LNCaP clone FGC (cell line): ENCODE results near the gene OVCH2.

ENCODE experiments used
- DNase-seq: peaks from one replicate; pipeline ENCODE4 v3.0.0-alpha.2; 2011; ENCODE audit warnings: low read depth
- H3K4me3 ChIP-seq: 2 replicates; pipeline ENCODE4 v1.5.1; 2011; ENCODE audit warnings: mild to moderate bottlenecking, low read depth, low read length, control low read depth
- CTCF ChIP-seq: IDR thresholded peaks from 2 replicates; pipeline ENCODE4 v1.5.1; 2012; ENCODE audit warnings: mild to moderate bottlenecking; ENCODE audit not compliant: control insufficient read depth, insufficient read depth; ENCODE audit errors: extremely low read depth

OVCH2 gene

GRCh38 chr11:7654195-7654705 is 52.0 kb downstream of the OVCH2 start:
- TF ChIP-seq CTCF: no peak
- no peak overlapping the region for H3K4me3 ChIP-seq
- no peak for DNase-seq

- no peak for TF ChIP-seq CTCF
- DNase-seq: no peak
- H3K4me3 ChIP-seq: no peak overlapping the region
Observed at GRCh38 chr11:7651700-7652099, 54.6 kb downstream of the OVCH2 start.

GRCh38 chr11:7651140-7651551 is 55.1 kb downstream of the OVCH2 start:
- no peak overlapping the region for H3K4me3 ChIP-seq
- no peak for DNase-seq
- no peak for TF ChIP-seq CTCF

- H3K4me3 ChIP-seq: no peak overlapping the region
- TF ChIP-seq CTCF: no peak
- DNase-seq: no peak
Observed at GRCh38 chr11:7648264-7648663, 58.0 kb downstream of the OVCH2 start.

- TF ChIP-seq CTCF: no peak
- no peak overlapping the region for H3K4me3 ChIP-seq
- DNase-seq: no peak
Observed at GRCh38 chr11:7646866-7647265, 59.4 kb downstream of the OVCH2 start.

GRCh38 chr11:7645206-7645605 is 61.1 kb downstream of the OVCH2 start:
- no peak for TF ChIP-seq CTCF
- no peak overlapping the region for H3K4me3 ChIP-seq
- no peak for DNase-seq

- DNase-seq: no peak
- no peak overlapping the region for H3K4me3 ChIP-seq
- no peak for TF ChIP-seq CTCF
Observed at GRCh38 chr11:7643314-7643713, 63.0 kb downstream of the OVCH2 start.
